HG02981 (cell line): ENCODE results near the gene SH3PXD2A.

ENCODE experiments used
- ATAC-seq: cut with Tn5 transposase; IDR thresholded peaks from one replicate; pipeline ENCODE4 v1.9.1; 2021; ENCODE audit warnings: mild to moderate bottlenecking, moderate library complexity; ENCODE audit not compliant: unreplicated experiment

SH3PXD2A gene, protein sequence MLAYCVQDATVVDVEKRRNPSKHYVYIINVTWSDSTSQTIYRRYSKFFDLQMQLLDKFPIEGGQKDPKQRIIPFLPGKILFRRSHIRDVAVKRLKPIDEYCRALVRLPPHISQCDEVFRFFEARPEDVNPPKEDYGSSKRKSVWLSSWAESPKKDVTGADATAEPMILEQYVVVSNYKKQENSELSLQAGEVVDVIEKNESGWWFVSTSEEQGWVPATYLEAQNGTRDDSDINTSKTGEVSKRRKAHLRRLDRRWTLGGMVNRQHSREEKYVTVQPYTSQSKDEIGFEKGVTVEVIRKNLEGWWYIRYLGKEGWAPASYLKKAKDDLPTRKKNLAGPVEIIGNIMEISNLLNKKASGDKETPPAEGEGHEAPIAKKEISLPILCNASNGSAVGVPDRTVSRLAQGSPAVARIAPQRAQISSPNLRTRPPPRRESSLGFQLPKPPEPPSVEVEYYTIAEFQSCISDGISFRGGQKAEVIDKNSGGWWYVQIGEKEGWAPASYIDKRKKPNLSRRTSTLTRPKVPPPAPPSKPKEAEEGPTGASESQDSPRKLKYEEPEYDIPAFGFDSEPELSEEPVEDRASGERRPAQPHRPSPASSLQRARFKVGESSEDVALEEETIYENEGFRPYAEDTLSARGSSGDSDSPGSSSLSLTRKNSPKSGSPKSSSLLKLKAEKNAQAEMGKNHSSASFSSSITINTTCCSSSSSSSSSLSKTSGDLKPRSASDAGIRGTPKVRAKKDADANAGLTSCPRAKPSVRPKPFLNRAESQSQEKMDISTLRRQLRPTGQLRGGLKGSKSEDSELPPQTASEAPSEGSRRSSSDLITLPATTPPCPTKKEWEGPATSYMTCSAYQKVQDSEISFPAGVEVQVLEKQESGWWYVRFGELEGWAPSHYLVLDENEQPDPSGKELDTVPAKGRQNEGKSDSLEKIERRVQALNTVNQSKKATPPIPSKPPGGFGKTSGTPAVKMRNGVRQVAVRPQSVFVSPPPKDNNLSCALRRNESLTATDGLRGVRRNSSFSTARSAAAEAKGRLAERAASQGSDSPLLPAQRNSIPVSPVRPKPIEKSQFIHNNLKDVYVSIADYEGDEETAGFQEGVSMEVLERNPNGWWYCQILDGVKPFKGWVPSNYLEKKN

GRCh38 chr10:103855424-103855823, at the start of gene SH3PXD2A:
Gene SH3PXD2A, minus strand, starts transcription at chr10:103855576. Its CDS starts 310 bp downstream, at chr10:103855266.
- no peak for ATAC-seq

DNA sequence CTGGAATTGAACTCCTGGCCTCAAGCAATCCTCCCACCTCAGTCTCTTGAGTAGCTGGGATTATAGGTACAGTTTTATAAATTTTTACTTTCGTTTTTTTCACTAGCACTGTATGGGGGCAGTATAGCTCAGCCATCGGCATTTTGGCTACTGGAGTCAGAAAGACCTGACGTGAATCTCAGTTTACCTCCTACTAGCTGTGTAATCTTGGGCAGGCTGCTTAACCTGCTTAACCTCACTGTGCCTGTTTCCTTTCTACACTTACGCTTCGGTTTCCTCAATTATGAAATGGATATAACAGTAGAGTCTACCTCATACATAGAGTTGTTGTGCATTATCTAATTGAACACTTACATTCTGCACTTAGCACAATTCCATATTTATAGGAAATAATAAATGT, 45.9 kb upstream of the SH3PXD2A start:
- ATAC-seq: no peak

GRCh38 chr10:103899312-103899711, 43.9 kb upstream of the SH3PXD2A start:
- no peak for ATAC-seq

- no peak for ATAC-seq
These were observed 41.9 kb upstream of the SH3PXD2A start for GRCh38 chr10:103897241-103897774.

DNA sequence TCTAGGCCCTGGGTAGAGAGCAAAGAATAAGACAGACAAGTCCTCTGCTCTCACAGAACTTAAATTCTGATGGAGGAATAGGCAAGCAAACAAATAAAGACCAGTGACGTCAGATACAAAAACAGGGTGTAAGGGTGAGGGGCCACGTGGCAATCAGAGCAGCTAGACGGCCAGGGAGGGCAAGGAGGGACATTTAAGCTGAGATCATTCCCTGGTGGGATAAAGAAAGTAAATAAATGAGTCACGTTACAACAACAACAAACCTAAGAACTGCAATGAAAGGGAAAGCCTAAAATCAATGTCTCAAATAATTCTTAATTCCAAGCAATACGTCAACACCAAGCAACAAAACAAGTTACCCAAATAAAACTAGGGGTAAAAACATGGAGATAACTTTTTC, 40.8 kb upstream of the SH3PXD2A start:
- no peak for ATAC-seq

DNA sequence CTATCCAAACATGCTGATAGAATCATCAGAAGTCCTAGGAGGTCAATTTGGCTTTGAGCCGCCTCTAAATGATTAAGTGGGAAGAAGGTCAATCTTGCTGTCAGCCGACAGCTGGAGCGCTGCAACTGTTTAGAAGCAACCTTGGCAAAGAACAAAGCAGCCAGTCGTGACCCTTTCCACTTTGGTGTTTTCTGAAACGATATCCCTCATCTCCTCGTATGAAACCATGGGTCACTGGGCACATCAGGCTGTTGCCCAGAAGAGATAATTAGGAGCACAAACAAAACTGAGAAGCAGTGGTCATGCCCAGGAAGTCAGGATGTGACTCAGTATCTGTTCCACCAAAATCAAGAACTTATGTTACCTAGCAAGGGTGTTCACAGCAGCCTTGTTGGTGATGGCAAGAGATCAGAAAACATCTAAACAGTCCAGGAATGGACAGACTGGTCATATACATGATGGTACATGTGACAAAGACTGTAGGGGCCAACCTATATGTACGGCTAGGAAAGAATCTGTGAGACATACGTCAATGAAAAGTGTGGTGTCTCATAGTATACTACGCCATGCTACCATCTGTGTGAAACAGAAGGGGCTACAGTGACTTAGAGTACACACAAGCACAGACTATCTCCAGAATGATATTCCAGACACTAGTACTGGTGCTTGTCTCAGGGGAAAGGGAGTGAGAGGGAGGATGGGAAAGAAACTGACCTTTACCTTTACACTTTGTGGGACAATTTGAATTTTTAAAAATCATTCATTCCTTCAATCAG, 40.2 kb upstream of the SH3PXD2A start:
- ATAC-seq: no peak

DNA sequence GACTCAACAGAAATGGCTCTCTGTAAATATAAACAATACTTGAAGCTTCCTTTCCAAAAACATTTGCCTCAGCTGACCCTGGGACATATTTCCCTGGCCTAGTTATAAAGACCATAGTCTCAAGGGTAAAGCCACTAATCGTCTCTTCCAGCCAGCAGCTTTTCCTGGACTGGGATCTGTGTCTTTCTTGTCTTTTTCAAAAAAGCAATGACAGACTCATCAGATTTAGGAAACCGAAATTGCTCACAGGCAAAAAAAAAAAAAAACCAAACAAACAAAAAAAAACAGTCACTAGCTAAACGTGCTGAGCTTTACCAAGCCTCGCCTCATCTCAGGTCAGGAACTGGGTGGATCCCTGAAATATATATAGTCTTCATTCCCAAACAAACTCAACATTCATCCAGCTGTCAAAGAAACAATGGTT, 39.1 kb upstream of the SH3PXD2A start:
- ATAC-seq: no peak

- ATAC-seq: no peak
These were observed 38.4 kb upstream of the SH3PXD2A start for GRCh38 chr10:103893817-103894216.

DNA sequence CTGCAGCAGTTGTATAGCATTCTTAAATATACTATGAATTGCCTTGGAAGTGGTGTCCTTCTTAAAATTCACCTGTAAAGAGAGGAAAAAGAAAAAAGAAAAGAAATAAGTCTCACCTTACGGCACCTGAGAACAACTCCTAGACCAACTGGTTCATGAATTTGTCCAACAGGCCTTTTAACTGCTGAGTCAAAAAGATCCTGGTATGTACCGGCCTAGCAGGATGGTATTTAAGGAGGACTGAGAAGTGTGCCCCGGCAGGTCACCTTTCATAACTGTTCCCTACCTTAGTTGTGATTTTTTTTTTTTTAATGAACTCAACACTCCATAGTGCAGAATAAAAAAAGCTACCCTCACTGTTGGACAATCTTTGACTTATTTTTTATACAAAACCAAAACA, 36.8 kb upstream of the SH3PXD2A start:
- no peak for ATAC-seq

- no peak for ATAC-seq
These were observed 35.3 kb upstream of the SH3PXD2A start for GRCh38 chr10:103890688-103891087.

DNA sequence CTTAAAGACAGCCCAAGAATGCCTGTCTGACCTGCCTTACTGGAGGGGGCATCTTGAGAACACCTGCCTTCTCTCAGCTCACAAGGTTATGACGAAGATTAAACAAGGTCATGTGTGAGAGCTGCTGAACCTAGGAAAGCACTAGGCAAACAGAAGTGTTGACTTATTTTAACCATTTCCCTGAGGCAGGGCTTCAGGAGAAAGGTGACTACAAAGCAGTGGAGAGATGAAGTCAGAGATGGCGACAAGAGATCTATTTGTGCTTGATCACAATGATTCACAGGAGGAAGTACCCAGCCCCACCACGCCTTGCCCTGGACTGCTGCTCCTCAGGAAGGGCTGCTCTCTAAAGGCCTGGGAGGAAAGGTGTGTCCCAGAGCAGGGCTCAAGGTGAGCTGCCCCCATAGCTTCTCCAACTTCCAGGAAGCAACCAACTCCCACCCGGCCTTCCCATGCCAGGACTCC, 34.9 kb upstream of the SH3PXD2A start:
- ATAC-seq: no peak

- no peak for ATAC-seq
These were observed 33.8 kb upstream of the SH3PXD2A start for GRCh38 chr10:103889121-103889720.

GRCh38 chr10:103888113-103888841, 32.9 kb upstream of the SH3PXD2A start:
- no peak for ATAC-seq

DNA sequence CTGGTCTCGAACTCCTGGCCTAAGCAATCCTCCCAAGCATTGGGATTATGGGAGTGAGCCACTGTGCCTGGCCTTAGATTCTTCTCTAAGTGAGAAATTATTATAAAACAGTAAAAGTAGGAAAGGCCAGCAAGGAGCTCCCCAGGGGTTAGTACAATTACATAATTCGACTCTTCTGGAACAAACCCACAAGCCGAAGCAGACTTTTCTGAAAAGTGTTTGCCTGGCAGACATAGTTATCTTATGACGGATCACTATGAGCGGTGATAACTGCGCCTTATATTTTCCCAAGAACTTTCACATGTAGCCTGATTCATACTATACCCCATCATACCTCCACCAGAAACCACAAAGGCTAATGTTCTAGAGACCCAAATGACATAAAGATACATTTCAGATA, 30.2 kb upstream of the SH3PXD2A start:
- no peak for ATAC-seq

- ATAC-seq: no peak
These were observed 29.3 kb upstream of the SH3PXD2A start for GRCh38 chr10:103884681-103885139.

DNA sequence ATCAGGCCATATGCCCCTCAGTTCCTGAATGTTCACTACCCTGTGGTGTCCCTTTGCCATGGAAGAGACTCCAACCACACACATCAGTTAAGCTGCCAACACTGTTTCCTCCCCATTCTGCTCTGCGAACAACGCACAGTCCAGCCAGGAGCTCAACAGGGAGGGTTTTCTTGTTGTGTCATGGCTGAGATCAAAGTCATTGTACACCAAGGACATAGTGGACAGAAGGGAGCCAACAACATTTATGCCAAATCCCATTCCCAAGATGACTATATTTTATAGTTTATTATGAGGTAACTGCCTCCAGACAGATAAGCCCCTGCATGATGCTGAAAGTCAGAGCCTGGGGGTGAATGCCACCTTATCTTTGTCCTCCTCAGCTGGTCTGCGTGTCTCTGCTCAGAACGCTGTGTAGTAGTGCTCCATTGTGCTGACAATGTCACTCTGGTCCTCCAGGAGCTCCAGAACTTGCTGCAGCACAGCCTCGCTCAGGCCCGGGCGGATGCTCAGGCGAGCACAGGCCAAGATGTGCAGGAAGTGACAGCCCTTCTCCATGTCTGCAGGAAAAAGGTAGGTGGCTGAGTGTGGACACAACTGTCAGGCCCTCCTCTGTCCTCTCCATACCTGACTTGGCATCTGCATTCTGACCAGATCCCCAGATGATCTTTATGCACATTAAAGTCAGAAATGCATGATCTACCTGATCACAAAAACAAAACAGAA, 27.1 kb upstream of the SH3PXD2A start:
- no peak for ATAC-seq

DNA sequence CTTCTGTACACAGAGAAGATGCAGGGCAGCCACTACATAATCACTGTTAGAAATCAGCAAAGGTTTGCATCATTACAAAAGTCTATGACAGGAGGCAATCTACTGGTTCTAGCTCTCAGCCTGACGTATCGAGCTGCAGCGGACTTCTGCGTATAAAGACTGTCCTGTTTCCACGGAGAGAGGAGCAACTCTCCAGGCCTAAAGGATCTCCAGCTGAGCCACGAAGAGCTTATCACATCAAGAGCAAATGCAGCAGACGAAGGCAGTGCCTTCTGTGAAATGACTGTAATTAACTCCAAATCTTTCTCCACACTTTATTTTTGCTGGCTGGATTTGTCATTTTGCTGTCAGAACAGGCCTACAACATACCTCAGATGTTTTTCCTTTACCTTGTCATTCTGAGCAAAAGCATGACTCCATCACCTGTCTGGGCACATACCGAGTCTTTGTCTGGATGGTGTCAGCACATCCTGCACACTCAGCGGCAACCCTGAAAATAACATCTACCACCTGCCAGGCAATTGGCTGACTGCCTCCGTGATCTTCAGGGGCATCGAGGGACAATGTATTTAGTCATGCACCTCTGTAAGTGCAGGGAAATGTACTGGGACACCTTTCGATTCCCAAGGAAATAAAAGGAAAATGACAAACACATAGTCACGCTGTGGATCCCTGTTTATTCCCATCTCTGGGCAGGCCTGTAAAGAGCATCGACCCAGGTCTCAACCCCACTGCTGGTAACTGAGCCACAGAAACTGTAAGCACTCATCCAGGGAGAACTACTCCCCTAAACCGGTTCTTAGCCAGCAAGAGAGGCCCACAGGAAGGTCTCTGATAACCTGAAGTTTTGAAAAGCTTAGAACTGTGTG, 26.3 kb upstream of the SH3PXD2A start:
- no peak for ATAC-seq
